SH-SY5Y (cell line): ENCODE results near the gene RSPH6A.

Experiments used
- GATA2 ChIP-seq: IDR thresholded peaks from 2 replicates; pipeline ENCODE4 v1.6.1; 2011; ENCODE audit warnings: mild to moderate bottlenecking, low read depth, low read length
- GATA3 ChIP-seq: IDR thresholded peaks from 2 replicates; pipeline ENCODE4 v1.6.1; 2011; ENCODE audit warnings: low read depth, mild to moderate bottlenecking, low read length, moderate library complexity

GRCh38 chr19:45860359-45861259 lies 45.5 kb upstream of the RSPH6A start:
- no peak for TF ChIP-seq GATA3
- no peak for TF ChIP-seq GATA2
